Stimulated activated naive CD4-positive, alpha-beta T cell (primary cell): ENCODE results near the gene SPEG.
A peak's percentile ranks its signal among the peaks of the same experiment; 100 is the strongest.
"Not testable (repeated sequence)": the region's sequence is repeated elsewhere in the genome, so short reads cannot be mapped to it uniquely, and the experiment has no call there.

Experiments used
- DNase-seq, 6 experiments: peaks; one replicate each; lab custom pipeline; 2025; lab: John Stamatoyannopoulos, UW

SPEG gene

DNA sequence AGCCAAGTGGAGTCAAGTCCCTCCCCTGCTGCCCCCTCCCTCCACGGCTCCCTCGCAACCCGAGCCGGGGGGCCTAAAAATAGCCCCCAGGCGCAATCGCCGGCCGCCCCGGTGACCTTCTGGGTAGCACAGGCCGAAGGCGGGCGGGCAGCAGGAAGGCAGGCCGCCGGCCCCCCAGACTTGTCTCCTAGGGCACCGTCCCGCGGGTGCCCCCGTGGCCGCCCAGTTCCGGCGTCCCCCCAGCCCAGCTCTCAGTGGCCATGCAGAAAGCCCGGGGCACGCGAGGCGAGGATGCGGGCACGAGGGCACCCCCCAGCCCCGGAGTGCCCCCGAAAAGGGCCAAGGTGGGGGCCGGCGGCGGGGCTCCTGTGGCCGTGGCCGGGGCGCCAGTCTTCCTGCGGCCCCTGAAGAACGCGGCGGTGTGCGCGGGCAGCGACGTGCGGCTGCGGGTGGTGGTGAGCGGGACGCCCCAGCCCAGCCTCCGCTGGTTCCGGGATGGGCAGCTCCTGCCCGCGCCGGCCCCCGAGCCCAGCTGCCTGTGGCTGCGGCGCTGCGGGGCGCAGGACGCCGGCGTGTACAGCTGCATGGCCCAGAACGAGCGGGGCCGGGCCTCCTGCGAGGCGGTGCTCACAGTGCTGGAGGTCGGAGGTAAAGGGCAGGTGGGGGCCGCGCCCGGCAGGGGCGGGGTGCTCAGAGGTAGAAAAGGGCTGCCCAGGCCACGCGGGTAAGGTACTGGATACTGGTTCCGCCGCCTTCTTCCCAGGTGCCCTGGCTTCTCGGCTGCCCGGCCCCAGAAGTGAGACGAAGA, at the start of gene SPEG:
Gene SPEG, plus strand, starts transcription at position 126 of the 808 bp plus-strand sequence. Its CDS starts 135 bp downstream, at position 261.
- no peak for DNase-seq

DNA sequence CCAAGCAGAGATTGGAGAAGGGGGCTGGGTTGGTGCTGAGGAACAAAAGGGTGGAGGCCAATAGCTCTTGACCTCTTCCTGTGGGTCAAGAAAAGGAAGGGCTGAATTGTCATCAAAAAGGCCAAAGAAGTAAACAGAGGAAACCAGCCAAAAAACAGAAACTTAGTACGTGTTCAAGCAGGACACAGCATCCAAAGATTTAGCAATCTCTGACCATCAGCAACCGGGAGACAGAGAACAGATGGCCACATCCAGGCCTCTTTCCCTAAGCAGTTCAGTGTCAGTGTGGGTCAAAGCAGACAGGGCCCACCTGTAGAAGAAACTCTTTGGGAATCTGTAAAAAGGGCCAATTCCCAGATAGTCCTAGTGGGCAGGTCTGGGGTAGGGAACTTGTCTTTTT, 49.8 kb upstream of the SPEG start:
- no peak for DNase-seq

DNA sequence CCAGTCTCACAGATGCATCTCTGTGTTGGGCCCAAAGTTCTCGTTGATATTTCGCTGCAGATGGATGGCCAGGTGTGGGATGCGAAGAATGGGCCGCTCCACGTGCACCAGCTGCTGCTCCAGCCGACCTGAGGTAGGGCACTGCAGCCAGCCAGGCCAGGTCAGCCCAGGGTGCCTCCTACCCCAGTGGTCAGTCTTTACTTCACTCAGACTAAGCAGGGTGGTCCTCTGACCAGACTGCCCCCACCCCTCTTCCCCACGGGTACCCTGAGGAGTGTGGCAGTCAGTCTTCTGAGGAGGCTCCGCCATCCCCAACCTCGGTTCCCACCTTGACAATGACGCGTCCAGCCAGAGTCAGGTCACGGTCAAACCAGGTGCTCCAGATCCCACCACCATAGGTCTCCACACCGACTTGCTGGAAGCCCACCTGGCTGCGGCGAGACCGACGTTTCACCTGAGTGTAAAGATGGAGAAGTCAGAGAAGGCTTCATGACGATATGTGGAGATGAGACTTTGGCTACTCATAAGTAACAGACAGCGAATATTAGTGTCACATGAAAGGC, 48.6 kb upstream of the SPEG start:
- DNase-seq, result no peak

DNA sequence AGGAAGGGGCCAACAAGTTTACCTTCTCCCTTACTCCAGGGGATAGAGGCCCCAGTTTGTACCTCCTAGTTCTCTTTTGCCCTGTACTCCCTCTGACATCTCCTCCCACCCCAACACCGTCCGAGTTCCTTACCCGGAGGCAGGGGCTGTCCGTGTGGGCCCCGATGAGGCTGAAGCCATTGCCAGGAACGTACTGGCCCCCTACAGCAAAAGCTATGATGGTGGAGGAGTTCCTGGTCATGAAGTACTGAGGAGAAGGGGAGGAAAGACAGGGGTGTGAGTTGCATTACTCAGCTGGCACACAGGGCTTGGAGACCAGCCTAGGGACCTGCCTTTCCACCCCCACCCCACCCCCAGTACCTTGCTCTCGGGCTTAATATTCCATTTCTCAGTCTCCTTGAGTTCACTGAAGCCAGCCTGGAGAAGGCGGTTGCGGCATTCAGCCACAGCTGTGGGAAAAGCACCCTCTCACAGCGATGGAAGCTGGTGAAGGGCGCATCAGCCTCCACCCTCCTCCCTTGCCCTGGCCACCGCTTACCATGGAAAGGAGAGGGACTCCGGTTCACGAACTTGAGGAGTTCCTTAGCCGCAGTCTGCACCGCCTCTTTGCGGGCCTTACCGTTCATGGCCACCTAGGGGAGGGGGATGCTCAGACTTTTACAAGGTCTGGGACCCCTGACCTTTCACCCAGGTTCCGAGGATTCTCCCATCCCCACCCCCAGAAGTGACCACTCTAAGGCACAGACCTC, 47.9 kb upstream of the SPEG start:
- DNase-seq, result peak in 1 of 6 experiments; percentile 30

DNA sequence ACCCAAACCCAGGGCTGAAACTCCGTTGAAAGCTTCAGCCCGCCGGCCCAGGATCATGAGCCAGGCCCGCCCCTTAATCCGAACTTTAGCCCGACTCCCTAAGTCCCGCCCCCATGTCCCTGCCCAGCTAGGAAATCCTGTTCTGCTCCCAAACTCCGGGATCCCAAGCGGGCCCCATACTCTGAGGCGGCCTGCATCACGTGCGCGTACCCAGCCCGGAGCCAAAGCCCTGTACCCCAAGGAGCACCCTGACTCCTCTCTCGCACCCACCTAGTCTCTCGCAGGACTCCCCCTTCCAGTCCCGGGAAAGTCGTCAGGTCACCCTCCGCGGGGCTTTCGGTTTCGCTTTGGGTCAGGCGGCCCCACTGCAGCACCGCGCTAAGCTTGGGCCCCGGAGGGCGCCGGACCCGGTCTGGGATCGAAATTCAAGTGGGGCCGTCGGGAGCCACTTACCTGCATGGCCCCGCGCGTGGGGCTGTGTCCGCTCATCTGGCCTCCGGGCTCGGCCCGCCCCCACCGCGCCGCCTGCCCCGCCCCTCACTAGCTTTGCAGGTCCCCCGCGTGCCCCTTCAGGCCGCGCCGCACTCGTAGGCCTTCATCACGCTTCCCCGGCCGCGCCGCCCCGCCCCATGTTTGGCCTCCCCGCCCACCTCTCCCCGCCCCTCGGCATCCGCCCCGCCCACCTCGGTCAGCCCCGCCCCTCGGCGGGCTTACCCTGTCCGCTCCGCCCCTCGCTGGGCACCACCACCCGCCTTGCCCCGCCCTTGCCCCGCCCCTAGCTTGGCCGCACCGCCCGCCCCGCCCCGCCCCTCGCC, 47.1 kb upstream of the SPEG start, which contains the start of gene DNPEP:
Gene DNPEP, minus strand, starts transcription at position 607 of the 815 bp plus-strand sequence. Its CDS starts 118 bp downstream, at position 489.
- peak in 5 of 6 experiments; percentile 97 to 100 (median 99) for DNase-seq

DNA sequence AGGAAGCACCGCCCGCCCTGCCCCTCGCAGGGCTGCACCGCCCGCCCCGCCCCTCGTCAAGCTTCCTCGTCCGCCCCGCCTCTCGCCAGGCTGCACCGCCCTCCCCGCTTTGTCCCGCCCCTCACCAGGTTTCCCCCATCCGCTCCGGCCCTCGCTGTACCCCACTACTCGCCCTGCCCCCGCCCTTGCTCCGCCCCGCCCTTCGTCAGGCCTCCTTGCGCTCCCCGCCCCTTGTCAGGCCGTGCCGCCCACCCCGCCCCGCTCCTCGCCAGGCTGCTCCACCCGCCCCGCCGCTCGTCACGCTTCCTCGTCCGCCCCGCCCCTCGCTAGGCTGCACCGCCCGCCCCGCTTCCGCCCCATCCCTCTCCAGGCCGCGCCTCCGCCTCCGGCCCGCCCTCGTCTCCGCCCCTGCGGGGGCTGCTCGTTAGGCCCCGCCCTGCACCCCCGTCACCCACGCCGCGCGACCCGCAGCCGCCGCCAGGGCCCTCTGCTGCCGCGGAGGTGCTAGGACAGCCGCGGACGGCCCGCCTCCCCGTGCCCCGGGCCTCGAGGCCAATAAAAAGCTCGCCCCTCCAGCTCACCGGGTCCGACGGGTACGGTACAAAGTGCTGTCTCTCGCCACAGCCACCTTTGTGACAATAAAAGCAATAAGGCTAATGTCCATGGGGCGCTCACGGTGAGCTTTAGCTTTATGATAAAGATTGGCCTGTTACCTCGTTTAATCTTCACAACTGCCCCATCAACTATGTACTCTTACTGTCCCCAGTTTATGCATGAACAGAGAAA, 46.3 kb upstream of the SPEG start:
- peak; percentile 97 to 100 (median 99) for DNase-seq

DNA sequence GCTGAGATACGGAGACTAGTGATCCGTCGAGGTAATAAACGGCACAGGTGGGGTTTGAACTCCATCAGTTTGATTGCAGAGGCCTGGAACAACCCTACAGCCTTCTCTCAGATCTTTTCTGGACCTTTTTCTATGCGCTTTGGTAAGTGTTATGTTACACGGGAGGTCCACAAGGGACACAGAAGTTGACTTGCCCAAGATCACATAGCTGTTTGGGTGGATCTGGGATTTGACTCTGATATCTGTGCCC, 45.8 kb upstream of the SPEG start:
- peak in 1 of 6 experiments; percentile 40 for DNase-seq

DNA sequence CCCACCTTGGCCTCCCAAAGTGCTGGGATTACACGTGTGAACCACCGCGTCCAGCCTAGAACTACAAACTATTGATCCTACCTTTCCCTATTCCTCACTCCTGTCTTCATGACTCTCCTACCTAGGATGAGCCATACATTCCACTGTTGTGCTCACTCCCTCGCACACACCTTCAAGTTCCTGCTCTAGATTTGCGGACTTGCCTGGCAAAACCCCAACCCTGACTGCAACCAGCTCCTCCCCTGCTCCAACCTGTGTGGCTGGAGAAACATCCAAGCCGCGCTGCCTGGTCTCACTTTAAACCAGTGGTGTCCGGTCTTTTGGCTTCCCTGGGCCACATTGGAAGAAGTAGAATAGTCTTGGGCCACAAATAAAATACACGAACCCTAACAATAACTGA, 41.9 kb upstream of the SPEG start:
- no peak for DNase-seq

DNA sequence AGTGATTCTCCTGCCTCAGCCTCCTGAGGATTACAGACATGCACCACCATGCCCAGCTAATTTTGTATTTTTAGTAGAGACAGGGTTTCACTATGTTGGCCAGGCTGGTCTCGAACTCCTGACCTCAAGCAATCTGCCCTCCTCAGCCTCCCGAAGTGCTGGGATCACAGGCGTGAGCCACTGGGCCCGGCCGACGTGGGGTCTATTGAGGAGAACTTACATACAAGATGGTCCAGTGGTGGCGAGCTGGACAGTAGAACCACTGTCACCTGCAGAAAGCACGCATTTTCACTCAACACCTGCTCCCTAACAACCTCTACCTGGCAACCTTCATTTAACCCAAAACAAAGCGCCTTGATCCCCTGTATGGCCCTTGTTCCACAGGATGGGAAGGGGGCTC, 39.6 kb upstream of the SPEG start:
- not testable (repeated sequence) for DNase-seq

DNA sequence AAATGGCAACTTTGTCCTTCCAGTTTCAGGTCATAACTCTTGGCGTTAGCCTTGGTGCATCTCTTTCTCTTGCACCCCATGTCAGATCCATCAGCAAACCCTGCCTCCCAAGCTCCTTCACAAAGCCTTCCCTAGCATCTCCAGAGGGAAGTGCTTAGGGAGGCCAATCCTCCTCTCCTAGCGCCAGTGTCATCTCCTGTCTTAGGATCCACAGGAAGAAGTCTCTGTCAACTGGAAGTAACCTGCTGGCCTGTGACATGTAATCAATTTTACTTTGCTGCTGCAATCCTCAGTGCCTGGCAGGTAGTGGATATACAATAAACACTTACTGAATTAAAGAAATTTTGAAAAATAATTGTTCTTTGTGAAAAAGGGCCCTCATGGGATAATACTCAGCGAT, 39.0 kb upstream of the SPEG start:
- no peak for DNase-seq

DNA sequence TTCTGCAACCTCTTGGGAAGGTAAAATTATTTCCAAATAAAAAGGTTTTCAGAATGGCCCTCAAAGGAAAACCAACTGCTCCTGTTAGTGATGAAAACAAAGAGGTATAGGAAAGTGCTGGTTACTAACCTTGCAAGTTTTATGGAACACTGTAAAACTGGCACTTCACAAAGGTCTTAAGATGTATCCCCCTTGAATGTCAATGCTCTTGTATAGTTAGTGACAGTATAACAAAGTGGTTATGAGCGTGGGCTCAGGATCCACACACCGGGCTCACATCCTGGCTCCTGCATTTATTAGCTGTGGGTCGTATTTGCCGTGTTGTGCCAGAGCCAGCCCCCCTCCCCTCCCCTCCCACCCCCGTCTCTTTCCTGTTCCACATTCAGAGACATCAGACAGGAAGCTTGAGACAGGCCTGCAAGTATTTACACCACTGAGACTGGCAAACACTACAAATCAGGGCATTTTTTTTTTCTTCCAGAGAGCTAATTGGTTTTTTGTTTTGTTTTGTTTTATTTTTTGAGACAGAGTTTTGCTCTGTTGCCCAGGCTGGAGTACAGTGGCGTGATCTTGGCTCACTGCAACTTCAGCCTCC, 37.7 kb upstream of the SPEG start:
- DNase-seq, result peak in 3 of 6 experiments; percentile 26 to 42 (median 33)

DNA sequence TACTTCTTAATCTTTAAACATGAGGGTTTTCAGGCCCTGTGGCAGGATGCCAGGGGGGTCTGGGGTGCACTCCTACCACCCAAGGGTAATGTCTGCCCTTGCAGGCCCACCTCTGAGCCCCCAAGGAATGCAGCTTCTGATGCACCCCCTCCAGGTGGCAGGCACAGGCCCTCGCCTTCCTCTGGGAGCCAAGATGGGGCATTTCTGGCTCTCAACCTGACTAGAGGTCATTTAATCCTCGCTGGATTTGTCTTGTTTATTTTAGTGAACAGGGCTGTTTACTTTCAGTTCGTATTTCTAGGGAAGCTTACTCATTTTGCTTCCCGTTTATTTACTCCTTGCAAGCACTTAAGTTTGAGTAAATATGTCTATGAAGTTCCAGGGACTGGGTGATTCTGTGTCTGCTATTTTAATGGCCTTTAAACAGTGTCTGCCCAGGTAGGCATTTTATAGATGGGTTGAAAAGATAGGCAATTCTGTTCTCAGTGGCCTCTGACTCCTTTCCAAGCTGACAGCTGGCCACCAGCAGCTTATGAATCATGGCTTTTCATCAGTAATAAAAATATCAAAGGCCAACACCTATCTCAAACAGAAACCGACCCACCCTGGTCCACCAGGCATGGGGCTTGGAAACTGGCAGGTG, 35.8 kb upstream of the SPEG start:
- no peak for DNase-seq

DNA sequence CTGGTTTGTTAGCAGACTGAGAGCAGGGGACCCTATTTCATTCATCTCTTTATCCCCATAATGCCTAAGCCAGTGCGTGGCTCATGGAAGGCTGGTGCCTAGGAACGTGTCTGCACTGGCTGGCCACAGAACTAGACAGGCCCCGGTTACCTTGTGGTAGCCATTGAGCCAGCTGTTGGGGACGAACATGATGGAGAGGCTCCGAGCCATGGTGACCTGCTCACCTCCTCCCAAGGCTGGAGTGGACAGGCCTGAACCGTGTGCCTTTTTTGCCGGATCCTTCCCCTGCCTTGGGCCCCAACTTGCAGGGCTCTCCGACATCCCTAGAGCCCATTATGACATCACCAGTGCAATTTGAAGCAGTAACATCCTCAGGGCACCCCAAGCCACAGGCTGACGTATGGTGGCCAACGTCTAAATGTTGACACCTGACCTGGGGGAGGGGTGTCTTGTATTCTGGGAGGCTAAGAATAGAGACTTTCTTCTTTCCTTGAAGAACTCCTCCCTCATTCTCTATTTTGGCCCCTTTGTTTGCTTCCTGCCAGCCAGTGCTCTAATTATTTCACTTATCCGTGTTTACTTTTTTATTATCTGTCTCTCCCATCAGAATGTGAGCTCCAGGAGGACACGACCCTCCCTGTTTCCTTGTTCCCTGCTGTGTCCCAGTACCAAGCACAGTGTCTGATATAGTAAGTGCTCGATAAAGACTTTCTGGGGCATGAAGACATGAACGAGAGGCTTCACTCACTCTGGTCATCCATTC, 34.7 kb upstream of the SPEG start:
- no peak for DNase-seq

DNA sequence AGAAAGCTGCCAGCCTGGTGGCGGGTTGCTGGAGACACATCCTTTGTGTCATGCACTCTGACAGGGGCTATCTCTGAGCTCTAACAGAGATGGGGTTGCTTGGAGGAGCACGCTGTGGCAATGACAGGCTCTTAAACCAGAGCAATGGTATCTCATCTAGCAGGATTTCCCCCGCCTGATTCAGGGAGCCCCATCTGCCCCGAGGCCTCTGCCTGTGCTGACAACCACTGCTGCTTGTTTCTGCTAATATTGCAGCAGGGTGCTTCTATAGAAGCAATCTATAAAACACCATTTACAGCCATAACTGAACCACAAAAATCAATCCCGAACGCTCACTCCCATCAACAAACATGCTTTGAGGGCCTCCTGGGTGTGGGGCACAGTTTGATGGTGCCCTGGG, 34.1 kb upstream of the SPEG start:
- DNase-seq, result no peak

DNA sequence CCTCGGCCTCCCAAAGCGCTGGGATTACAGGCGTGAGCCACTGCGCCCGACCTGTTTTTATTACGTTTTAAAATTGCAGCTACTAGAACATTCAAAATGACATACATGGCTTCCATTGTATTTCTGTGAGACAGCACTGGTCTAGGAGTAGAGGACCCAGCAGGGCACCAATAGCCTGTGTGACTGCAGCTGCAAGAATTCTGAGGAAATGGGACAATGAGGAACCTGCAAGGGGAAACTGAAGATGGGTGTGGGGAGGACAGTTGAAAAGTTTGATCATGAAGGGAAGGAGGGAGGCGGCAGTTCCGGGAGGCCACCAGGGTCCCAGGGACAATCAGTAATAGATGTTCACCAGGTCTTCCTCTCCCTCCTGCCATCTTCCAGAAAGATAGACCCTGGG, 33.0 kb upstream of the SPEG start:
- DNase-seq, result no peak

DNA sequence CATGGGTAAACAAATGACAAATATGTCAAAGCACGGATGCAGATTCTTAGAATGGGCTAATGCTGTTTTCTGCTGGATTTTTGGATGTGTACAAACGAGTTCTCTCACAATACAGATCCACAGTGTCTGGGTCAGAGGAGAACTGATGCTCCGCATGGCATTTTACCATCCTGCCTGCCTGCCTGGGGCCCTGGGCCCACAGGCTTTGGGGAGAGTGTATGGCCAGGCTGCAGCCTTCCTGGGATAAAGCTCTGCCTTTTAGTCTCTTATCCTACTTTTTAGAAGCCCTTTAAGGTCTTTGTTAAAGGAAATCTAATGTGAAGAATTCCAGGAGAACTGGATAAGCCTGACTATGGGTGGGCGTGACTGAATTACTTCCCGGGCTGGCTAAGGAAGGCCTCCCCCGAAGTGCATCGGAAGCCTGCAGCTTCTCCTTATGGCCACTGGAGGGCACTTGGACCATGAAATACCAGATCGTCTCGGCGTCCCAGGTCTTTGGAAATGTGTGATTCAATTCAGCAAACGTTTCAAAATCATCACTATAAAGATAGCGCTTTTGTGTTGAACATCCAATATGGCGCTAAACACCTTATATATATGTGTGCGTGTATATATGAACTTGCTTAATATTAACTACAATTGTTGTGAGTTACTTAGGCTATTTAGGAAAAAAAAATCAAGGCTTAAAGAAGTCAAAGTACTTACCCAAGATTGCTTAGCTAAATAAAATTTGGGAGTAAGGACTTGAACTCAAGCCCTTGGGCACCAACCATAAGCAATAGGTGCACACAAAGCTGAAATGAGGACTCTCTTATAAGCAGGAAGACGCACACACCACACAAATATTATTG, 31.8 kb upstream of the SPEG start:
- peak in 5 of 6 experiments; percentile 20 to 71 (median 46) for DNase-seq

DNA sequence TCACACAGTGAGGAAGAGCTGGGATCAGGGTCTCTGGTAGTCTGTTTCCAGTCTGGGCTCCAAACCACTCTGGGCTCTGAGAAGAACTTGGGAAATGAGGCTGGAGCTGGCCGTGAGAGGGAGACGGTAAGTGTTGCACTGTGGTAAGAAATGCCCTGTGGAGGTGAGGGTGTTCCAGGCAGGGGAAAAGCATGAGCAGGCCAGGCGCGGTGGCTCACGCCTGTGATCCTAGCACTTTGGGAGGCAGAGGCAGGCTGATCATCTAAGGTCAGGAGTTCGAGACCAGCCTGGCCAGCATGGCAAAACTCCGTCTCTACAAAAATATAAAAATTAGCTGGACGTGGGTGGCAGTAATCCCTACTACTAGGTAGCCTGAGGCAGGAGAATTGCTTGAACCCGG, 30.8 kb upstream of the SPEG start:
- no peak for DNase-seq

DNA sequence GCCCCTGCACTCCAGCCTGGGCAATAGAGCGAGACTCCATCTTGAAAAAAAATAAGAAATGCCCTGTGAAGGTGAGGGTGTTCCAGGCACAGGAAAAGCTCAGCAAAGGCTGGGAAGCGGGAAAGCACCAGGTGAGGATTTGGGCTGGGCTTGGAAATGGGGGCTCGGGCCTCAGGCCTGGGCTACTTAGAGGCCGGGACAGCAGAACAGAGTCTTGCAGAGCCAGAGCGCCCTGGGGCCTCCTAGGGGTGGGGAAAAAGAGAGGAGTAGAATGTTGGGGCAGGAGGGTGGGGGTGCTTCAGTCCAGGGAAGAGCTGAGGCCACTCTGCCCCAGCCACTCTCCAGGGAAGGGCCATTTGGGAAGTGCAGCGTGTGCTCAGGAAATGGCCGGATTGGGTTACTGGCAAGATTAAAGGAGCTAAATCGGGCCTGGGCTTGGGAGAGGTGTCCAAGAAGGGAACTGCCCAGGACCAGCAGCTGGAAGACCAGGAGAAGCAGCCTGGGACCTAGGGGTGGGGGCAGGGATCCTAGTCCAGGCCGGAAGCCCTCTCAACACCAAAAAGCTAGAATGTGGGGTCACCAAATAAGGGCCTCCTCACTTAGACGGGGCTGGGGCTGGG, 30.2 kb upstream of the SPEG start:
- no peak for DNase-seq
